IgD-negative memory B cell (primary cell): ENCODE measurements around the gene ISOC1. TPM values are rescaled to one million over a fixed set of nuclear protein-coding genes. Genes with fewer than 3 reads are reported as not detected.

Experiments
- H3K27ac Mint-ChIP-seq, 3 donors: one replicate each; pipeline ENCODE4 v1.8.0; 2020 to 2022; ENCODE audit warnings: mild to moderate bottlenecking in 3 of 3, mixed read lengths in 3 of 3, moderate library complexity in 1 of 3
- H3K27me3 Mint-ChIP-seq: one replicate; pipeline ENCODE4 v1.8.0; 2021; ENCODE audit warnings: mixed read lengths
- H3K36me3 Mint-ChIP-seq: one replicate; pipeline ENCODE4 v1.8.0; 2020; ENCODE audit warnings: mild to moderate bottlenecking, mixed read lengths
- H3K4me1 Mint-ChIP-seq, 3 donors: one replicate each; pipeline ENCODE4 v1.8.0; 2020 to 2022; ENCODE audit warnings: mixed read lengths in 3 of 3, mild to moderate bottlenecking in 1 of 3
- H3K4me3 Mint-ChIP-seq, 4 donors: one replicate each; pipeline ENCODE4 v1.8.0; 2020 to 2022; ENCODE audit warnings: mild to moderate bottlenecking in 4 of 4, mixed read lengths in 4 of 4, moderate library complexity in 3 of 4
- H3K9me3 Mint-ChIP-seq, 3 donors: one replicate each; pipeline ENCODE4 v1.8.0; 2020 to 2021; ENCODE audit warnings: mixed read lengths in 3 of 3, mild to moderate bottlenecking in 1 of 3
- polyA plus RNA-seq: library from polyadenylated mRNA; unstranded; fragments of 300-500 nt; fragmentation: Illumina TruSeq; gene quantifications from one replicate; pipeline ENCODE4 v1.2.3, GENCODE V29; 2021

Gene ISOC1
- polyA plus RNA-seq, 1 donor from 2014 or later = 19.7 TPM

DNA sequence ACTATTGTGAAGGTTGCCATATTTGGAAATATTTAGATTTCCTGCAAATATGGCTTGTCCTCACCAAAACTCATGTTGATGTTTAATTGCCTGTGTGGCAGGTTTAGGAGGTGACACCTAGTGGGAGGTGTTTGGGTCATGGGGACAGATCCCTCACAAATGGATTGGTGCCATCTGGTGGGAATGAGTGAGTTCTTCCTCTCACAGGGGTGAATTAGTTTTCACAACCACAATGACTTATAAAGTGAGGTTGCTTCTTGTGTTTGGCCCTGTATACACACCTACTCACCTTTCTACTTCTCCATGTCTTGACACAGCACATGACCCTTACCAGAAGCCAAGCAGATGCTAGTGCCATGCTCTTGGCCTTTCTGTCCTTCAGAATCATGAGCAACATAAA, 41.1 kb downstream of the ISOC1 start:
- Mint-ChIP-seq H3K9me3 (peaks cover 0 to 3% (median 0%) of the 10 kb centered on the region in 3 donors), H3K27ac (no peak overlapping the region), H3K4me1 (no peaks in the 10 kb centered on the region), H3K4me3 (no peak overlapping the region), H3K36me3 (no peaks in the 10 kb centered on the region), H3K27me3 (no peaks in the 10 kb centered on the region)

DNA sequence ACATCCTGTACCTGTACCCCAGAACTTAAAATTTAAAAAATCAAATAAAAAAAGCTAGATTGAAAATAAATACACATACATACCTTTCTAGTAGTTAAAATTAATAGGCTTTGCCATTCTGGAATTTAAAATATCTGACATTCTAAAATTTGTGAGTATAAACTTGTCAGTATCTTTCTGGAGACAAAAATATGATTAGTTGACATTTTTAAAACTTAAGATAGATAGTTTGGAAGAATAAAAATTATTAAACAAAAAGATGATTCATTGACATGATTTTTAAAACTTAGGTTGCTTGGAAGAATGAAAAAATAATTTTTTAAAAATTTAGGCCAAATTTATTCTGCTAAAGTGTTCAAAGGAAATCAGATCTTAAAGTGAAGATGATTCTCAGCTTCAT, 43.1 kb downstream of the ISOC1 start:
- no peaks in the 10 kb centered on the region for H3K4me1 Mint-ChIP-seq
- no peak overlapping the region for H3K27ac Mint-ChIP-seq
- peaks cover 0 to 3% (median 0%) of the 10 kb centered on the region in 3 donors for H3K9me3 Mint-ChIP-seq
- no peaks in the 10 kb centered on the region for H3K27me3 Mint-ChIP-seq
- H3K4me3 Mint-ChIP-seq = no peak overlapping the region
- no peaks in the 10 kb centered on the region for H3K36me3 Mint-ChIP-seq

DNA sequence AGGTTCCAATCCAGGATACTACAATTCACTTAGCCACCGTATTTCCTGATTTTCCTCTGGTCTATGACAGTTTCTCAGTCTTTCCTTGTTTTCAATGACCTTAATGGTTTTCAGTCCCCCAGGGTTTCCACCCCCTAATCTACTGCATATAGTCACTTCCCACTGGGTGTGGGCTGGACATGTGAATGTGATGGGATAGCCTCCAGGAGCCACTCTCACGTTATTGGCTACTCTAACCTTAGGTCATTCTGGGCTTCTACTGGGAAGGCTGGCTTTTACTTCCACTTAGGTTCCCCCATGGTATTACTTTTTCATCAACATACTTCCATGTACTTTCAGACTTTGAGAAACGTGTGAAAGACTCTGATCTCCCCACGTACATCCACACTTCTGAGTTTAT, 46.5 kb downstream of the ISOC1 start:
- Mint-ChIP-seq H3K27me3 (no peaks in the 10 kb centered on the region), H3K27ac (no peak overlapping the region), H3K9me3 (peaks cover 0 to 3% (median 2%) of the 10 kb centered on the region in 3 donors), H3K4me1 (no peaks in the 10 kb centered on the region), H3K4me3 (no peak overlapping the region), H3K36me3 (no peaks in the 10 kb centered on the region)

DNA sequence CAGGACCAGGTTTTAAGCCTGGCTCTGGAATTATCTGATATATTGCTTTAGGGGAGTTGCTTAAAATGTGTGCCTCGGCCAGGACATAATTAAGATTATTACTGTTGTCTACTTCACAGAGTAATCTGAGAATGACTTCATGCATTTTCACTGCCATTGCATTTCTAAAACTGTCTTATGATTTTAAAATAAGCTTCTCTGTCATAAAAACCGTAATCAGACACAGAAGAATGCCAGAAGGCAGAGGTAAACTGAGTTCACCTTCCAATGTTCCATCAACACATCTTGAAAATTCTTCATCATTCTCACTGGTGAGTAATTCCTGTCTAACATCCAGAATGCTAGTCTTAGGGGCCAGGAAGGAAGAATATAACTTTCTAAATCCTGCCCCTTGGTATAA, 47.1 kb downstream of the ISOC1 start:
- Mint-ChIP-seq H3K4me1 (no peaks in the 10 kb centered on the region), H3K27me3 (no peaks in the 10 kb centered on the region), H3K9me3 (peaks cover 0 to 4% (median 2%) of the 10 kb centered on the region in 3 donors), H3K36me3 (no peaks in the 10 kb centered on the region), H3K4me3 (no peak overlapping the region), H3K27ac (no peak overlapping the region)

DNA sequence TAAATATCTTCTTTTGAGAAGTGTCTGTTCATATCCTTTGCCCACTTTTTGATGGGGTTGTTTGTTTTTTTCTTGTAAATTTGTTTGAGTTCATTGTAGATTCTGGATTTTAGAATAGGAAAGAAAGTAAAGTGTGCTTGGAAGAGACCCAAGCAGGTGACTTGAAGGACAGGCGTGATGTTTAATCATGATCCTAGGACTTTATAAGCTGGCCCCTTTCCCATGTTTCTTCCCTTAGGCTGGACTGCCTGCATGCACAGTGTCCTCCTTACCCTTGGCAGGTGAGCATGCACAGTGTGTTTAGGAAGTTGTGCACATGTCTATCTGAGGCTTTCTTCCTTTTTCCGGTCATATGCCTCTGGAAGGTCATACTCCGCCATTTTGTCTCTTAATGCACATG, 61.3 kb downstream of the ISOC1 start:
- Mint-ChIP-seq H3K9me3 (peaks cover 4 to 7% (median 6%) of the 10 kb centered on the region in 3 donors), H3K27ac (no peak overlapping the region), H3K36me3 (no peaks in the 10 kb centered on the region), H3K4me3 (no peak overlapping the region), H3K4me1 (no peaks in the 10 kb centered on the region), H3K27me3 (no peaks in the 10 kb centered on the region)

DNA sequence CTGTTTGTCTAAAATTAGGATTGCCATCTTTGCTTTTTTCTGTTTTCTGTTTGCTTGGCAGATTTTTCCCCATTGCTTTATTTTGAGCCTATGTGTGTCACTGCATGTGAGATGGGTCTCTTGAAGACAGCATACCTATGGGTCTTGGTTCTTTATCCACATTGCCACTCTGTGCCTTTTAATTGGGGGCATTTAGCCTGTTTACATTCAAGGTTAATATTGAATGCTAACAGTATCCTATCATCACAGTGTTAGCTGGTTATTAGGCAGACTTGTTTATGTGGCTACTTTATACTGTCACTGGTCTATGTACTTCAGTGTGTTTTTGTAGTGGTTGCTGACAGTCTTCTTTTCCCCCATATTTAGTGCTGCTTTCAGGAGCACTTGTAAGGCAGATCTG, 67.3 kb downstream of the ISOC1 start:
- Mint-ChIP-seq H3K27me3 (no peaks in the 10 kb centered on the region), H3K4me1 (no peaks in the 10 kb centered on the region), H3K9me3 (peaks cover 14 to 30% (median 27%) of the 10 kb centered on the region in 3 donors), H3K27ac (no peak overlapping the region), H3K36me3 (peaks cover 2% of the 10 kb centered on the region), H3K4me3 (no peak overlapping the region)

Other genes with a start within 250 kb of the ISOC1 start
- not detected for gene SLC27A6, start 129.3 kb upstream of the ISOC1 start, polyA plus RNA-seq